NCI-H345 (cell line): Measurements from ENCODE around the gene IGFBP7.

Experiments
- DNase-seq: peaks from one replicate; lab custom pipeline; 2025; lab: John Stamatoyannopoulos, UW

IGFBP7 gene, protein sequence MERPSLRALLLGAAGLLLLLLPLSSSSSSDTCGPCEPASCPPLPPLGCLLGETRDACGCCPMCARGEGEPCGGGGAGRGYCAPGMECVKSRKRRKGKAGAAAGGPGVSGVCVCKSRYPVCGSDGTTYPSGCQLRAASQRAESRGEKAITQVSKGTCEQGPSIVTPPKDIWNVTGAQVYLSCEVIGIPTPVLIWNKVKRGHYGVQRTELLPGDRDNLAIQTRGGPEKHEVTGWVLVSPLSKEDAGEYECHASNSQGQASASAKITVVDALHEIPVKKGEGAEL

DNA sequence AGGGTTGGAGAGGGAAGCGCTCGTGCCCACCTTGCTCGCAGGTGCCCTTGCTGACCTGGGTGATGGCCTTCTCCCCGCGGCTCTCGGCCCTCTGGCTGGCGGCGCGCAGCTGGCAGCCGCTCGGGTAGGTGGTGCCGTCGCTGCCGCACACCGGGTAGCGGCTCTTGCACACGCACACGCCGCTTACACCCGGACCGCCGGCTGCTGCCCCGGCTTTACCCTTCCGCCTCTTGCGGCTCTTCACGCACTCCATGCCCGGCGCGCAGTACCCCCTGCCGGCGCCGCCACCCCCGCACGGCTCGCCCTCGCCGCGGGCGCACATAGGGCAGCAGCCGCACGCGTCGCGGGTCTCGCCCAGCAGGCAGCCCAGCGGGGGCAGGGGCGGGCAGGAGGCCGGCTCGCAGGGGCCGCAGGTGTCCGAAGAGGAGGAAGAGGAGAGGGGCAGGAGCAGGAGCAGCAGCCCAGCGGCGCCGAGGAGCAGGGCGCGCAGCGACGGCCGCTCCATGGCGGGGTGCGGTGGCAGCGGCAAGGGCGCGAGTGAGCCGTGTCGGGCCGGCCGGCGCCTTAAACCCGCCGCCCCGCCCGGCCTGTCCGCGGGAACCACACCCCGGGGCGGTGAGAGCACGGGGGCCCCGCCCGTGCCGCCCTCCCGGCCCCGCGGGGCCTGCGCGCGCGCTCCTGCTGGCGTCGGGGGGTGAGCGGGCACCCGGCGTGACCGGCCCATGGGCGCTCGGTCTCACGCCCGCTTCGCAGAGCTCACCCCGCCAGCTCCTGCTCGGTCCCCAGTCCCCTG lies at the start of gene IGFBP7:
TSS of gene IGFBP7 (minus strand) at position 539 of the 793 bp plus-strand sequence. CDS start at position 505, 34 bp downstream.
- DNase-seq: peak; percentile 7

DNA sequence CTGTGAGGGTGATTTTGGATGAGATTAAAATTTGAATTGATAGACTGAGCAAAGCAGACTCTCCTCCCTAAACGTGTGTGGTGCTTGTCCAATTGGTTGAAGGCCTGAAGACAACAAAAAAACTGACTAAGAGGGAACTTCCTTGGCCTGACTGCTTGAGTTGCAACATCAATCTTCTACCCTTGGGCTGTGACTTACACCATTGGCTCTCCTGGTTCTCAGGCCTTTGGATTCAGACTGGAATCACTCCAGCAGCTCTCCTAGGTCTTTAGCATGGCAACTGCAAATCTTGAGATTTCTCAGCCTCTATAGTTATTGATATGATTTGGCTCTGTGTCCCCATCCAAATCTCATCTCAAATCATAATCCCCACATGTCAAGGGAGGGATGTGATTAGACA lies 49.7 kb upstream of the IGFBP7 start:
- DNase-seq: no peak

DNA sequence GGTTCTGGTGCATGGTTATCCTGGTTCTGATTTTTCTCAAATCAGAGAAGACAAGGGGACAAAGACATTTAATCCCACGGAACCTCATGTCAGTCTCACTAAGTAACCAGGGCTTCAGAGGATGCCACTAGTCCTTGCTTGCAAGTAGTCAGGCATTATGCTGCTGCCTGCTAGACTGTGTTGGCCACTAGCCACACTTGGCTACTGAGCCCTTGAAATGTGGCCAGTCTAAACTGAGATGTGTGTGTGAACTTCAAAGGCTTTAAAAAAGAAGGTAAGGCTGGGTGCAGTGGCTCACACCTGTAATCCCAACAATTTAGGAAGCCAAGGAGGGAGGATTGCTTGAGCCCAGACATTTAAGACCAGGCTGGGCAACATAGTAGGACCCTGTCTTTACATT lies 48.6 kb upstream of the IGFBP7 start:
- no peak for DNase-seq

DNA sequence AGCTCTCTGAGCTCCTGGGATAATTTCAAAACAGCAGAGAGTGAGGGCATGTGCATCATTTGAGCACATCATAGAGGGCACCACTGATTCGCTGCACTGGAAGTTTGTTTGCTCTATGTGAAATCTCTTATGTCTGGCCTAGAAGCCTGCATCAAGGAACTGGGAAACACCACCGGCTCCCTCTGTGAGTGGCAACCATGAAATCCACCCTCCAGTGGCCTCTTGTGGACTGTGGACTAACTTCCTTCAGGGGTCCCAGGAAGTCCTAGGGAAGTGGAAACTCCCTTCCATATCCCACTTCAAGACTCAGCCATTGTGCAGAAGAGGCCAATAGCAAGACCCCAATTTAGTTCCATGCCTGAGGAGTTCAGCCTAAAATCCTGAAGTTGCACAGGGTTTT lies 48.0 kb upstream of the IGFBP7 start:
- DNase-seq: no peak

DNA sequence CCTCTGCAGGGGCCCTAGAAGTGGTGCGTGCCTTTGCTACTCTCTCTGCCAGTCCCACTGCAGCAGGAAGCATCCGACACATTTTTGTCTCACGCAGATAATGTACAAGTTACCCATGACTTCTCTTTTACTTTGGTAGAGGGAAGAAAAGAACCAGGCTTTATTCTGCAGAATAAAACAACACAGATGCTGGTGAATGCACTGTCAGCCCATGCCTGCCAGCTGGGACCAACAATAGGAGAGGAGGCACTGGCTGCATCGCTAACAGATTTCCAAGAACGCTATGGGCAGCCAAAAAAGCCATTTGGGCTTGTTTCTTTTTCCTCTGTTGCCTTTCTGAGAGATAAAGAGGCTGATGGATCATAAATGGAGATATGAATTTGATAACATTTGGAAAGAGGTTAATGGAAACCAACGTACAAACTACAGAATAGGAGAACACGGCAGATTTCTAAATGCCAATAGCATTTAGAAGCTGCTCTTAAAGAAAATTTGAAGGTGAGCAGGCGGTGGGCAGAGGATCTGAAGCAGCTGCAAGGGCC lies 47.5 kb upstream of the IGFBP7 start:
- no peak for DNase-seq

DNA sequence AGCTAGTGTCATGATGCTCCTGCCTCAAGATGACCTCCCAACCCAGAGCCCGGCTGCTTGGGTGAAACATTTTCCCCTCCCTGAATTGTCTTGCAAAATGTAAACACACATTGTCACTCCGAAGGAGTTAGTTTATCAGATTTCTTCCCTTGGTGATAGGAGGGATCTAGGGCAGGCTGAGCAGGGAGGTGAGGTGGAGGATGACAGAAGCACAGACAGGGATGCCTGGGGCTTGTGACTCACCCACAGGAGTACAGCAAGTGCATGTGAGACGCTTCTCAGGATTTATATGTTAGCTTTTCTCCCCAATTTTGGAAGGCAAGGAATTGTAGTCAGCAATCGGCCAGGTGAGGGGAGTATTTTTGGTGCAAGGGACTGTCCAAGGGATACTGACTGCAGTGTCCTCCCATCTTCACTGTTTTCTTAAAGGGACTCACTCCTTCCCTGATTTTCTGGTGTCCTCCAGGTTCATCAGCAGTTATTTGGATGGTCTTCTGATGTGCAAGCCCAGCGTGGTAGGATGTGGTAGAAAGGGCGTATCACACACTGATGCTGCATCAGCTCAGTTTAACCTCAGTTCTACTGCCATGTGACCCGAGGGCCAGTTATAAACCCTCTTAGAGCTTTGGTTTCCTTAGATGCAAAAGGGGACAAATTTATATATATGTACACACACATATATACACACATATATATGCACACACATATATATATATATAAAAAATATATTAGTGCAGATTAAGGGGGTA lies 46.2 kb upstream of the IGFBP7 start:
- DNase-seq: no peak

DNA sequence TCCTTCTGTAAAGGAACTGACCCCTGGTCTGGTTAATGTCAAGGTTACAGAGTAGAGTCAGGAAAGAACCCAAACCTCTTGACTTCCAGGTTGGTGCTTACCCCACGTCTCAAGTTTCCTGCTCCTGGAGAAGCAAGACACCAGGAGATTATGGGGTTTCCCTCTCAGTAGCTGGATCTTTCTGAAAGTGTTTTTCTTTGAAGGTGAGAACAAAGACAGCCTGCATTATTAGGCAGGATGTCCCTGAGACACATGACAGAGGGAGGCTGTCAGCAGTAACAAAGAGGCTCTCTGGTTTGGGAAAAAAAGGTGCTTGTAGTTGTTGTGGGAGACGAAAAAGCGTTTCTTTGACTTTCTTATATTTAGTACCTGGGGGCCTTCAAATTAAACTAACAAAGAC lies 44.7 kb upstream of the IGFBP7 start:
- no peak for DNase-seq

DNA sequence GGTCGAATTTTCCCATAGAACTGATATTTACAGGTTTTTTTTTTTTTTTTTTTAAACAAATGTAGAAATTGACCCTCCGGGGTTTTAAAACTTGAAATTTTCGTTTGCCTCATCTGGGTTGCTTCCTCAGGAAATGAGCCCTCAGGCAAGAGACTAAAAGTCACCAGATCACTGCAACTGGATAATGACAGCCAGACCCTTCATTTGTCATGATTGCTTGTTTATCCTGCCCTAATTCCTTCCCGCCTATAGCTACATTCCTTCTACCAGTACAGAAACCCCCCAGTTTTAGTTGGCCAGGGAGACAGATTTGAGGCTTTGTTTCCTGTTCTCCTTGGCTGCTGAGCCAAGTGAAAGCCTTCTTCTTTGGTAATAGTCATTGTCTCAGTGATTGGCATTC lies 44.0 kb upstream of the IGFBP7 start:
- DNase-seq: no peak

DNA sequence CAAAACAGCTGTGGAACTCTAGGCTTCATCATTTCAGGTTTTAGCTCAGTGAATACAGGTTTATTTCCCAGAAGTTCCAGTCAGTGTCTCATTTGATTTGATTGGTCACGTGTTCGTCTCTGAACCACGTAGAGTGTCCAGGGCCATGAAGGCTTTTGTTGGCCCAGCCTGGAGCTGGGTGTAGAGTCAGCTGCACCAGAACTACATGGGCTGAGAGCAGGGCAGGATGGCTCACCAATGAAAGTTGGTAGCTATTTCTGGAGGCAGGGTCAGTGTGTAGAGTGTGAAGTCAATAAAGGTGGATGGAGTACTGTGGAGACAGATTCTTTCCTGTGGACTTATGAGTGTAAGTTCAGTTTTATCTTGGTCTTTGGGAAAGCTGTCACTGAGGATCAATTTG lies 43.0 kb upstream of the IGFBP7 start:
- no peak for DNase-seq

DNA sequence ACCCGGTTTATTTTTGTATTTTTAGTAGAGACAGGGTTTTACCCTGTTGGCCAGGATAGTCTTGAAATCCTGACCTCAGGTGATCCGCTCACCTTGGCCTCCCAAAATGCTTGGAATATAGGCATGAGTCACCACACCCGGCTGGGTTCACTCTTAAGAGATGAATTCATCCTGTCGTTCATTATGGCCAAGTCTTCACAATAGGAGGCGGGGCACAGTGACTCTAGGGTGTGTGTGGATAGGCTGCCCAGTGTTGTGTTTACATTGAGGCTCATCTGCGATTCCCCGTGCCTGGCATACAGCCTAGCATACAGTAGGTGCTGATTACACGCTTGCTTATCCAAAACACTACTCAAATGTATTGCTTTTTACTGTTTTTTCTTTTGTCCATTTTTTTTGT lies 41.3 kb upstream of the IGFBP7 start:
- DNase-seq: no peak

DNA sequence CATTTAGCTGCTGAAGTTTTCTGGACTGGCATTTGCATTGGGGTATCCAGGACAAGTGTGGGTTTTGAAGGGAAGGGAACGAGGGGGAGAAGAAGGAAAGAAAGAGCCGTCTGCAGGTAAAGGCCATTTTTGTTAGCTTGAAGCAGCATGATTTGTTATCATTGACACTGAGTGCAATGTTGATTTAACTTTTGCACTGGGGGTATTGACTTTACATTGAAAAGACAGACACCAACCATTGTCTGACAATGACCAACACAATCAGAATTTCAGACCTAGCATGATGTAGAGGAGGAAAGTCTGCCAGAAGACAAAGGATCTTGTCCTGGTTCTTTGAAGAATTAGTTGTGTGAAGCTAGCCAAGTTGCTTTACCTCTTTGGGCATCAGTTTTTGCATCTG lies 39.6 kb upstream of the IGFBP7 start:
- DNase-seq: no peak

DNA sequence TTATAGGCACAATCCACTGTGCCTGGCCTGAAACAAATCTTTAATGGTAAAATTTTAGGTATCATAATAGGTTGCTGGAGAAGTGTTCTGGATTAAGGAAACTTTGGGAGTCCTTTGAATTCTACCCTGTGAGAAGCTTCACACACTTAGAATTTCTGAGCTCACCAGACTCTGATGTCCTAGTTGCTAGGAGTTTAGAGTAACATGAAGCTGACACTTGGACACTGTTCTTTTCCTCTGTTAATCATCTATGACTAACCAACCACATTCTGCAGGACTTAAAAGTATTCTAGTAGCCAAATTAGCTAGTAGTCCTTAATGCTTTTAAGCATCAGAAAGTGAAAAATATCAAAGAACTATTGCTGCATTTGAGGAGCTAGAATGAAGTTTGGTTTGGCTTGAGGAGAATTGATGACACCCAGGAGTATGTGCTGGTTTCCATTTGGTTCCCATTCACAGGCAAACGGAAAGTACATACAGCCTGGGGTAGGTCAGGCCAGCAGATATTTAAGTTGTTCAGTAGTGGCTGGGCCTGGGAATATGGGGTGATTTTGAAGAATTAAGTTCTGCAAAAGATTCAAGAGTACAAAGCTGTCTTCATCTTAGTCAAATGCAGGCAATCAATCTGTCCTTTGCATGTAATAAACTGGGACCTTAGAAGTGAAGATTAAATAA lies 38.8 kb upstream of the IGFBP7 start:
- DNase-seq: no peak

DNA sequence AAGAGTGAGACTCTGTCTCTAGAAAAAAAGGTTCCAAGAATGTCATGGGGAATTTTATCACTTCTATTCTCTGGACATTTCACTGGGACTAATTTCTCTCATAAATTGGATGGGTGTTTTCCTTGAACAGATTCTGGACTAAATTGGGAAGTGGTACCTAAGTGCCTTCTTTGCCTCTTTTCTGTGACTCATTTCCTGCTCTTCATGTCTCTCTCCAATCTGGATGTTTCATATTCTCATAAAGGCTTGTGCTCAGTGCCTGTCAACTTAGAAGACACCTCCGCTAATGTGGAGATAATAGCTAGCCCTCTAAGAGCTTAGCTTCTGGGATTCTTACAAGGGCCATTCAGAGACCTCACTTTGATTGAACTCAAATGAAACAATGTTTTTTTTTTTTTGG lies 38.0 kb upstream of the IGFBP7 start:
- DNase-seq: no peak

DNA sequence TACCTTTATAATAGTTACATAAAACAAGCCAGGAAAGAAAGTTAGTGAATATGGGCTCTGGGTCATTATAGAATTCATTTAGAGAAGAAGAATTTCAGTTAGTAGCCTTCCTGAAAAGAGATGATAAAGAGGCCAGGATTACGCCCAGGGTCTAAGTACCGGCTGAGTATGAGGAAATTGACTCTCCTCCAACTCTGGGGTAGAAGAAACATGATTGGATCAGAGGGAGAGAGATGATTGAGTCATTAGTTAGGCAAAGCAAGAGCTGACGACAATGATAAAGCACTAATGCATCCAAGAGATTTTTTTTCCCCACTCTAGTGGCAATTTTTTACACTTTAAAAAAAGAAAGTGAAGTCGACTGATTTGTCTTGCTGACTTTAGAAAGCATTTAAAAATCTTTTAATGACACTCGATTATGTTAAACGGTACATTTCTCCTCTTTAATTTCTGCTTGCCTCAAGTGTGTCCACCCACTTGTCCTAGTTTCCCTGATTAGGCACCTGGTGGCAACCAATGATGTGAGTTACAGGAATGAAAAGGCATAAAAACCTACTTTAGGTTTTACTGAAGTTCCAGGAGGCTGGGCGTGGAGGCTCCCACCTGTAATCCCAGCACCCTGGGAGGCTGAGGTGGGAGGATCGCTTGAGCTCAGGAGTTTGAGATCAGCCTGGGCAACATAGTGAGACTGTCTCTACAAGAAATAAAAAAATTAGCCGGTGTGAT lies 37.3 kb upstream of the IGFBP7 start:
- no peak for DNase-seq

DNA sequence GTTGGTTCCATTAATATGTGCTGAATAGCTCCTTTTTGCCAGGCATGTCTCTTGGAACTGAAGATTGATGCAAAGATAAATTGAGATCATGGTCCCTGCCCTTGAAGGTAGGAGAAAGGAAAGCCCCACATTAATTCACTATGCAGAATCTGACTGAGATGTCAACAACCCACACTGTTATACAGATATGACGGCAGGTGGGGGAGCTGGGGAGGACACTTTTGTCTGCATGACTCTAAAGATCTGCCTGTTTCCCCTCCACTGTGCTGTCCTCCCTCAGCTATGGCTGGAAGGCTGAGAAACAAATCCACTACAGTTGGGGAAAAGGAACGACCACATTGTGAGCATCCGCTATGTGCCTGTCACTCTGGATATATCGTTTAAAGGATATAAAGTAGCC lies 36.3 kb upstream of the IGFBP7 start:
- DNase-seq: no peak

DNA sequence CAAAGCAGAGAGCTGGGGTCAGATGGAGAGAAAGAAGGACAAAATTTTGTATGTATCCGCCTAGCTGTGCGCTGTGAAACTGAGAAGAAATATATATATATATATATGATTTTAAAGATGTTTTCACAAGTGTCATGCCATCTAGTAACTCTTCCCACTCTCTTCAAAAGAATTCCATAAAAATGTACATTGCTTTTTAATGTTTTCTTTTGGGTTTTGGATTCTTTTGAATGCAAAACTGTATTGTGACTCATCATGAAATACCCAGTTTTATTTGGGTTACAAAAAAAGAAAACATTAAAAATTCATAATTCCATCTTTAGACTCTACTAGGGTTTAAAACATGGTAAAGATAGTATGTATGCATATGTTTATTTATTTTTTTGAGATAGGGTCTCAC lies 34.3 kb upstream of the IGFBP7 start:
- no peak for DNase-seq

DNA sequence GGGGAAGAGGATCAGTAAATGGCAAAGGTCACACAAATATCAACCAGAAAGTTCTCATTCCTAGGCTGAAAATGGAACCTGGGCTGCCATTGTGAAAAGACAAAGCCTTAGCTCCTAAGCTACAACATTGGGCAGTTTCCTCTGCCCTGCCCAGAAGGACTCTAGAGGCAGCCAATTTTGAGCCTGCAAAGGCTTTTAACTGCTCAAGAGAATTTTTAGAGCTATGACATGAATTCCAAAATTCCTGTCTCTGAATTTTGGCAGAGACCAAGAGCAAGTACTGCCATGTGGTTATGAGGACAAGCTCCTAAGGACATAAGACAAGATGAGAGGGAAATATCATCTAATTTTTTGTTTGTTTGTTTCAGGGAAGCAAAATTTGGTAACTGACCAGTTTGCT lies 29.6 kb upstream of the IGFBP7 start:
- no peak for DNase-seq

DNA sequence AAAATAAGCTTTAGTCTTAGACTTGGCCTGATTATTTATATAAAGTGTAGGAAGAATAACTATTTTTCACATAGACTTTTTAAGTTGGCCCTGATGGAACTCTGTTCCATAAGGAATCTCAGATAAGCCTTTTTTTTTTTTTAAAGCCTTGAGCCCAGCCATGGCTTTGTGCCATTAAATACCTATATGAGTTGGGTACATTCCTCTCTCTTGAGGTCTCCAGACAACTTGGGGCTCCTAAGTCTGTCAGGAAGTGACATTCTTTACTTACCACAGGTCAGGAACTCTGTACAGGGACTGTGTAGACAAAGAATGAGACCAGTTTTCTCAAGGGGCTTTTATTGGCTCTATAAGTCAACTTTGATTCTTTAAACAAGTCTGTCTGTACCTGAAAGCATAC lies 27.1 kb upstream of the IGFBP7 start:
- DNase-seq: no peak

DNA sequence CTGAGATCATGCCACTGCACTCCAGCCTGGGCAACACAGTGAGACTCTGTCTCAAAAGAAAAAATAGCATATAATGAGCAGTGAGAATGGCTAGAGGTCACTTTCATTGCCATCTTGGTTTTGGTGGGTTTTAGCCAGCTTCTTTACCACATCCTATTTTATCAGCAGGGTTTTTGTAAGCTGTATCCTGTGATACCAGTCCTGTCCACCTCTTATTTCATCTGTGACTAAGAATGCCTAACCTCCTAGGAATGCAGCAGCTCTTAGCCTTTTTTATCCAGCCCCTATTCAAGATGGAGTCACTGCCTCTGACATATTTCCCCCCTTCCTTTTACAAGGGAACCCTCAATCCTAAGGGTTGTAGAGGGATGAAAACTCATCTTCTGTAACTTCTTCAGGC lies 26.1 kb upstream of the IGFBP7 start:
- DNase-seq: no peak

DNA sequence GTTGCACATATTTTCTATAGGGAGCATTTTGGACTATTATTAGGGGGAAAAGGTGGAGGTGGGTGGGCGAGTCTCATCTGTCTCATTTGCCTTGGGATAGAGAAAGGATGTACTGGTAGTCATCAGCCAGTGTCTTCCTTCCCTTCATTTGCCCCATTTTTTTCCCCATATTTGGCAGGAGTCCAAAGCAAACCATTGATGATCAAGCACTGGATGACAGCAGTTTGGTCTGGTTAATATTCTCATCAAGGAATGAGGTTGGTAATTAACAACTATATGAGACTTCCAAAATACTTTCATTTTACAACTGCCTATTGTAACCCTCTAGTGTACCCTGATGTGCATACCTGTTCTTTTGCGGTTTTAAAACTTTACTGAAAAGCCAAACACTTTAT lies 22.6 kb upstream of the IGFBP7 start:
- DNase-seq: no peak
